SU-DHL-6 (cell line): ENCODE data around the gene OR6J1.

Source experiments
- EZH2phosphoT487 ChIP-seq: fragments of 200-600 bp; sonication (generic), shearing (Covaris generic); conservative IDR thresholded peaks from 2 replicates; pipeline ENCODE4 v1.6.1; 2018; ENCODE audit warnings: mild to moderate bottlenecking, antibody characterized with exemption, low read length, moderate library complexity, mixed read lengths
- TF ChIP-seq, protein P1 (sequence below): fragments of 200-600 bp; sonication (generic); IDR thresholded peaks from one replicate; pipeline ENCODE4 v1.5.1; 2017; ENCODE audit warnings: antibody characterized with exemption, mild to moderate bottlenecking, low read length, moderate library complexity; ENCODE audit not compliant: insufficient read depth, poor library complexity, severe bottlenecking

DNA sequence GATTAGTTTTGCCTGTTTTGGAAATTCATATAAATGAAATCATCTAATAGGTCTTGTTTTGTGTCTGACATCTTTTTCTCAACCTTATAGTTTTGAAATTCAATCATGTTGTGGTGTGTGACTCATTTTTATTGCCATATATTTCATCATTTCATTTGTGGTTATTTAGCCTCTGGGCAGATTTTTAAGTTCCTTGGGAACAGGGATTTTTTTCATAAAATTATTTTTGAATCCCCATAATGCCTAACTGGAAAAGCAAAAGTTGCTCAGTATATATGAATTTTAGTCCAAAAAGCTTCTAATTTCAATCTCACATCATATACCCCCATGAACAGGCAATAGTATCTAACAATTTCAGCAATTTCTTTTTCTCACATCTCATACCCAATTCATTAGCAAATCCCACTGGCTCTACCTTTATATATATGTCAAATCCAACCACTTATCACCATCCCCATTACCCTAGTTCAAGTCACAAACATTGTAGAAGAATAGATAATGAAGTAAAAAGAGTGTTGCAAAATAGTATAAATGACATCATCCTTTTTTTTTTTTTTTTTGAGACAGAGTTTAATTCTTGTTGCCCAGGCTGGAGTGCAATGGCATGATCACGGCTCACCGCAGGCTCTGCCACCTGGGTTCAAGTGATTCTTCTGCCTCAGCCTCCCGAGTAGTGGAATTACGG lies 2.6 kb upstream of the OR6J1 start:
- TF ChIP-seq, protein P1, sequence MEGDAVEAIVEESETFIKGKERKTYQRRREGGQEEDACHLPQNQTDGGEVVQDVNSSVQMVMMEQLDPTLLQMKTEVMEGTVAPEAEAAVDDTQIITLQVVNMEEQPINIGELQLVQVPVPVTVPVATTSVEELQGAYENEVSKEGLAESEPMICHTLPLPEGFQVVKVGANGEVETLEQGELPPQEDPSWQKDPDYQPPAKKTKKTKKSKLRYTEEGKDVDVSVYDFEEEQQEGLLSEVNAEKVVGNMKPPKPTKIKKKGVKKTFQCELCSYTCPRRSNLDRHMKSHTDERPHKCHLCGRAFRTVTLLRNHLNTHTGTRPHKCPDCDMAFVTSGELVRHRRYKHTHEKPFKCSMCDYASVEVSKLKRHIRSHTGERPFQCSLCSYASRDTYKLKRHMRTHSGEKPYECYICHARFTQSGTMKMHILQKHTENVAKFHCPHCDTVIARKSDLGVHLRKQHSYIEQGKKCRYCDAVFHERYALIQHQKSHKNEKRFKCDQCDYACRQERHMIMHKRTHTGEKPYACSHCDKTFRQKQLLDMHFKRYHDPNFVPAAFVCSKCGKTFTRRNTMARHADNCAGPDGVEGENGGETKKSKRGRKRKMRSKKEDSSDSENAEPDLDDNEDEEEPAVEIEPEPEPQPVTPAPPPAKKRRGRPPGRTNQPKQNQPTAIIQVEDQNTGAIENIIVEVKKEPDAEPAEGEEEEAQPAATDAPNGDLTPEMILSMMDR: no peak
- no peak for TF ChIP-seq EZH2phosphoT487
